Upper lobe of left lung (tissue), 6 donors: Measurements from ENCODE around the gene JMJD8. TPM values are rescaled to one million over a fixed set of nuclear protein-coding genes. Genes with fewer than 3 reads are reported as not detected.

ENCODE experiments used
- ATAC-seq, 2 donors: fragments of 200-7000 bp; cut with Tn5 transposase; one replicate each; pipeline ENCODE4 v1.9.1; 2022; ENCODE audit warnings: mild to moderate bottlenecking in 2 of 2, moderate library complexity in 2 of 2; ENCODE audit not compliant: low FRiP score in 2 of 2
- DNase-seq, 2 donors: peaks; one replicate each; pipeline ENCODE4 v3.0.0-alpha.2; 2019 to 2020
- H3K27ac ChIP-seq, 4 donors: fragments of 200-600 bp; sonication (generic); one replicate each; pipeline ENCODE4 v1.5.1; 2016 to 2019
- H3K27me3 ChIP-seq, 4 donors: fragments of 200-600 bp; sonication (generic); one replicate each; pipeline ENCODE4 v1.5.1; 2017 to 2019
- H3K36me3 ChIP-seq, 4 donors: fragments of 200-600 bp; sonication (generic); one replicate each; pipeline ENCODE4 v1.5.1; 2016 to 2019
- H3K4me1 ChIP-seq, 4 donors: fragments of 200-600 bp; sonication (generic); one replicate each; pipeline ENCODE4 v1.5.1; 2018 to 2019
- H3K4me3 ChIP-seq, 4 donors: fragments of 200-600 bp; sonication (generic); one replicate each; pipeline ENCODE4 v1.5.1; 2017 to 2019; ENCODE audit warnings: mild to moderate bottlenecking in 2 of 4, moderate library complexity in 1 of 4
- H3K9me3 ChIP-seq, 4 donors: fragments of 200-600 bp; sonication (generic); one replicate each; pipeline ENCODE4 v1.5.1; 2018 to 2019
- CTCF ChIP-seq, 6 experiments: fragments of 450-650 bp in 4 of 6; fragments of 200-600 bp in 2 of 6; sonication (generic) in 2 of 6; IDR thresholded peaks; one replicate each; pipeline ENCODE4 v1.5.1; 2016 to 2019; ENCODE audit warnings: antibody characterized with exemption in 6 of 6
- EP300 ChIP-seq, 4 donors: sonication (generic); formaldehyde crosslinking; IDR thresholded peaks; one replicate each; pipeline ENCODE4 v1.5.1; 2017; ENCODE audit warnings: antibody characterized with exemption in 4 of 4, control low read depth in 2 of 4
- POLR2A ChIP-seq, 4 donors: fragments of 450-650 bp; IDR thresholded peaks; one replicate each; pipeline ENCODE4 v1.5.1; 2016 to 2017; ENCODE audit warnings: antibody characterized with exemption in 4 of 4, mild to moderate bottlenecking in 2 of 4
- POLR2AphosphoS5 ChIP-seq, 2 donors: sonication (generic); formaldehyde crosslinking; IDR thresholded peaks; one replicate each; pipeline ENCODE4 v1.5.1; 2017; ENCODE audit warnings: antibody characterized with exemption in 2 of 2
- WGBS, 2 donors: methylation state at CpG; one replicate each; pipeline ENCODE4 v1.1.5; 2017 to 2018; 5-methylcytosine and 5-hydroxymethylcytosine counted together
- total RNA-seq, 6 donors: library from RNA; depleted of rRNA in 4 of 6; stranded (reverse); fragments of >200 nt in 4 of 6; gene quantifications; one replicate each; pipeline versions ENCODE4 v1.1.0 to v1.2.1, GENCODE V29; 2016 to 2021
- donor health status: DM: no; HTN: no; CAD: no; lungs with moderate emphysema.
- donor health status: DM: no; HTN: yes; CAD: no; lungs with severe emphysema.

The JMJD8 gene
- total RNA-seq, 6 donors from 2014 or later = 60.0 to 109 (median 65.5) TPM

GRCh38 chr16:727291-727977 lies 43.3 kb upstream of the JMJD8 start:
- ATAC-seq (peak in 1 of 2 donors; percentile 6), DNase-seq (peak in 1 of 2 donors; percentile 86)
- H3K27me3 ChIP-seq = peaks cover 0 to 29% (median 17%) of the 10 kb centered on the region in 4 donors
- 1% methylated on average over 19 of the region's 61 CpGs; no CpG with 5 or more reads in 1 of the 2 donors for WGBS, 2 donors
- TF ChIP-seq CTCF (IDR thresholded peaks at IDR 0.05) (no peak), EP300 (IDR thresholded peaks at IDR 0.05) (no peak), POLR2A (IDR thresholded peaks at IDR 0.05) (peak in 1 of 4 donors; percentile 3)
- H3K9me3 ChIP-seq = no peaks in the 10 kb centered on the region
- peak overlapping the region; percentile 30 to 65 (median 59) for H3K4me3 ChIP-seq
- peaks cover 20 to 38% (median 28%) of the 10 kb centered on the region in 4 donors for H3K4me1 ChIP-seq
- peaks cover 0 to 18% (median 11%) of the 10 kb centered on the region in 4 donors for H3K36me3 ChIP-seq
- peak overlapping the region in 2 of 4 donors; percentile 52 to 53 for H3K27ac ChIP-seq

- Histone ChIP-seq H3K27me3 (peaks cover 0 to 29% (median 17%) of the 10 kb centered on the region in 4 donors), H3K4me3 (peak within 1 kb of the TSS; percentile 30 to 65 (median 59)), H3K9me3 (no peaks in the 10 kb centered on the region), H3K36me3 (peaks cover 0 to 13% (median 8%) of the 10 kb centered on the region in 4 donors), H3K4me1 (peaks cover 24 to 46% (median 35%) of the 10 kb centered on the region in 4 donors), H3K27ac (peak within 1 kb of the TSS in 2 of 4 donors; percentile 52 to 53)
- ATAC-seq (peak in 1 of 2 donors; percentile 48), DNase-seq (peak; percentile 51 to 95)
- WGBS, 2 donors = 7% methylated on average over 23 of the region's 88 CpGs; no CpG with 5 or more reads in 1 of the 2 donors
- TF ChIP-seq POLR2A (IDR thresholded peaks at IDR 0.05) = peak in 2 of 4 donors; percentile 2 to 48
- TF ChIP-seq EP300 (IDR thresholded peaks at IDR 0.05) = no peak
These were observed 42.5 kb upstream of the JMJD8 start, which contains the start of the genes CCDC78 and HAGHL for GRCh38 chr16:726438-727290. CCDC78 (minus strand) TSS chr16:726443; CDS start chr16:726367, 76 bp downstream. HAGHL (plus strand) TSS chr16:727106; CDS start chr16:727510, 404 bp downstream.

GRCh38 chr16:726188-726437 lies 42.0 kb upstream of the JMJD8 start:
- no peaks in the 10 kb centered on the region for H3K9me3 ChIP-seq
- H3K4me3 ChIP-seq = peak overlapping the region in 3 of 4 donors; percentile 54 to 65 (median 64)
- ATAC-seq = no peak
- peaks cover 0 to 11% (median 6%) of the 10 kb centered on the region in 4 donors for H3K36me3 ChIP-seq
- H3K27ac ChIP-seq = no peak overlapping the region
- peaks cover 0 to 29% (median 17%) of the 10 kb centered on the region in 4 donors for H3K27me3 ChIP-seq
- no peak for DNase-seq
- peaks cover 27 to 50% (median 40%) of the 10 kb centered on the region in 4 donors for H3K4me1 ChIP-seq
- 44 to 46% methylated on average over 5 of the region's 9 CpGs for WGBS, 2 donors
- TF ChIP-seq POLR2A (IDR thresholded peaks at IDR 0.05) (peak in 1 of 4 donors; percentile 5), POLR2AphosphoS5 (IDR thresholded peaks at IDR 0.05) (no peak)

- ATAC-seq = no peak
- H3K9me3 ChIP-seq = no peaks in the 10 kb centered on the region
- H3K27ac ChIP-seq = no peak overlapping the region
- DNase-seq = peak in 1 of 2 donors; percentile 78
- peaks cover 27 to 53% (median 41%) of the 10 kb centered on the region in 4 donors for H3K4me1 ChIP-seq
- peaks cover 0 to 11% (median 4%) of the 10 kb centered on the region in 4 donors for H3K36me3 ChIP-seq
- TF ChIP-seq POLR2A (IDR thresholded peaks at IDR 0.05) = peak in 1 of 4 donors; percentile 0
- TF ChIP-seq EP300 (IDR thresholded peaks at IDR 0.05) = no peak
- TF ChIP-seq CTCF (IDR thresholded peaks at IDR 0.05) = no peak
- TF ChIP-seq POLR2AphosphoS5 (IDR thresholded peaks at IDR 0.05) = no peak
- H3K4me3 ChIP-seq = peak overlapping the region in 2 of 4 donors; percentile 54 to 64
- 58 to 74% methylated on average over 3 to 13 of the region's 23 CpGs for WGBS, 2 donors
- peaks cover 0 to 29% (median 17%) of the 10 kb centered on the region in 4 donors for H3K27me3 ChIP-seq
These were observed 41.5 kb upstream of the JMJD8 start for GRCh38 chr16:725463-726187.

GRCh38 chr16:725041-725376 lies 40.9 kb upstream of the JMJD8 start:
- H3K27me3 ChIP-seq = peaks cover 0 to 29% (median 17%) of the 10 kb centered on the region in 4 donors
- no peak for ATAC-seq
- peaks cover 0 to 6% (median under 1%) of the 10 kb centered on the region in 4 donors for H3K36me3 ChIP-seq
- H3K4me1 ChIP-seq = peaks cover 30 to 59% (median 47%) of the 10 kb centered on the region in 4 donors
- H3K4me3 ChIP-seq = no peak overlapping the region
- DNase-seq = no peak
- TF ChIP-seq POLR2AphosphoS5 (IDR thresholded peaks at IDR 0.05) (no peak), CTCF (IDR thresholded peaks at IDR 0.05) (no peak), EP300 (IDR thresholded peaks at IDR 0.05) (no peak), POLR2A (IDR thresholded peaks at IDR 0.05) (no peak)
- WGBS, 2 donors = 84 to 95% methylated on average over 3 to 7 of the region's 7 CpGs
- H3K27ac ChIP-seq = no peak overlapping the region
- no peaks in the 10 kb centered on the region for H3K9me3 ChIP-seq
